Activated T-cell treated with anti-CD3 and anti-CD28 coated beads, Interleukin-2, amount 50 U/mL, for 4 hours (primary cell): ENCODE measurements around the gene CABLES1. TPM values are rescaled to one million over a fixed set of nuclear protein-coding genes. Genes with fewer than 3 reads are reported as not detected.

Experiments used
- ATAC-seq, 2 donors: fragments of 200-7000 bp; cut with Tn5 transposase; one replicate each; pipeline ENCODE4 v1.10.0; 2021
- DNase-seq: peaks from one replicate; pipeline ENCODE4 v3.0.0-alpha.2; 2020
- H3K27me3 Mint-ChIP-seq: one replicate; pipeline ENCODE4 v1.8.0; 2021; ENCODE audit warnings: low read depth, mixed read lengths
- H3K36me3 Mint-ChIP-seq: one replicate; pipeline ENCODE4 v1.8.0; 2022; ENCODE audit warnings: mixed read lengths; ENCODE audit not compliant: insufficient read depth
- H3K4me1 Mint-ChIP-seq: one replicate; pipeline ENCODE4 v1.8.0; 2021; ENCODE audit warnings: low read depth, mixed read lengths
- H3K4me3 Mint-ChIP-seq: one replicate; pipeline ENCODE4 v1.8.0; 2021; ENCODE audit warnings: mild to moderate bottlenecking, moderate library complexity, mixed read lengths
- H3K9me3 Mint-ChIP-seq: one replicate; pipeline ENCODE4 v1.8.0; 2021; ENCODE audit warnings: mixed read lengths
- total RNA-seq, 3 donors: library from RNA; stranded (reverse); gene quantifications; one replicate each; pipeline ENCODE4 v1.2.1, GENCODE V29; 2021

CABLES1 gene
- total RNA-seq, 3 donors from 2014 or later = 1.1 to 1.5 (median 1.4) TPM

- DNase-seq (no peak), ATAC-seq (no peak)
- H3K4me1 Mint-ChIP-seq = peaks cover 2% of the 10 kb centered on the region
- no peak overlapping the region for H3K4me3 Mint-ChIP-seq
- H3K36me3 Mint-ChIP-seq = no peaks in the 10 kb centered on the region
- H3K27me3 Mint-ChIP-seq = no peaks in the 10 kb centered on the region
- H3K9me3 Mint-ChIP-seq = no peaks in the 10 kb centered on the region
Observed at GRCh38 chr18:23196119-23197007, 61.1 kb downstream of the CABLES1 start.

DNA sequence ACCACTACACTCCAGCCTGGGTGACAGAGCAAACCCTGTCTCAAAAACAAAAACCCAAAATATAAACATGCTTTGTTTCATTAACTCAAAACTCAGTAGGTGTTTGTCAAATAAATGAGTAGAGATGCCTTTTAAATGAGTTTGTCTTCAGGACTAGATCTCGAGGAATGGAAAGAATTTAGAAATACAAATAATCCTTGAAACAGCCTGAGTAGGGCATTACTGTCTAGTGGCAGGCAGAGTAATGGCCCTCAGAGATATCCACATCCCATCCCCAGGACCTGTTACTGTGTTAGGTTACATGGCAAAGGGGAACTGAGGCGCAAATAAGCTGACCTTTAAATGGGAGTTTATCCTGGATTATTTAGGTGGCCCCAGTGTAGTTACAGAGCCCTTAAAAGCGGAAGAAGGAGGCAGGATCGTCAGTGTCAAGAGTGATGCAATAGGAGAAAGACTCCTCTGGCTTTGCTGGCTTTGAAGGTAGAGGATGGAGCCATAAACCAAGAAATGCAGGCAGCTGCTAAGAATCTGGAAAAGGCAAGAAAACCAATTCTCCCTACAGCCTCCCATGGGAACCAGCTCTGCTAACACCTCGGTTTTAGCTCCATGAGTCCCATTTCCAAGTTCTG is 63.0 kb downstream of the CABLES1 start:
- no peak for DNase-seq
- no peaks in the 10 kb centered on the region for H3K9me3 Mint-ChIP-seq
- H3K4me1 Mint-ChIP-seq = peaks cover 3% of the 10 kb centered on the region
- H3K4me3 Mint-ChIP-seq = no peak overlapping the region
- no peaks in the 10 kb centered on the region for H3K36me3 Mint-ChIP-seq
- ATAC-seq = no peak
- peaks cover 6% of the 10 kb centered on the region for H3K27me3 Mint-ChIP-seq

DNA sequence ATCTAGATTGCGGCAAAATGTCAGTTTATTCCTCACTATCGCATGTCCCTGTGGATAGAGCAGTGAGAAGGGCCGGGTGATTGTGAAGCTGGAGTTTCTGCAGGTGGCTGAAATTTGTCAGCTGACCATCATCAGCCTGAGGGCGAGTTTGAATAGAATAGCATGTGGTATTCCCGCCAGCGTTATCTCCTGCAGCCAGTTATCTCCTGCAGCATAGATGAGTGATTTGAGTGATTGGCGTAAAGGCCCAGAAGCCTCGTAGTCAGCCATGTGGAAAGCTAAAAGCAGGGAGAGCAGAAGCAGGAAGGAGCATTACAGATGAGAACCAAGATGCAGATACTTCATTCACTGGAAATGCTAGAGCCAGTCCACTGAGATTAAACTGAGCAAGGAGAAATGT is 65.5 kb downstream of the CABLES1 start:
- Mint-ChIP-seq H3K27me3 (peaks cover 8% of the 10 kb centered on the region), H3K4me3 (no peak overlapping the region), H3K9me3 (peaks cover 6% of the 10 kb centered on the region), H3K36me3 (no peaks in the 10 kb centered on the region), H3K4me1 (peaks cover 3% of the 10 kb centered on the region)
- DNase-seq (no peak), ATAC-seq (no peak)

DNA sequence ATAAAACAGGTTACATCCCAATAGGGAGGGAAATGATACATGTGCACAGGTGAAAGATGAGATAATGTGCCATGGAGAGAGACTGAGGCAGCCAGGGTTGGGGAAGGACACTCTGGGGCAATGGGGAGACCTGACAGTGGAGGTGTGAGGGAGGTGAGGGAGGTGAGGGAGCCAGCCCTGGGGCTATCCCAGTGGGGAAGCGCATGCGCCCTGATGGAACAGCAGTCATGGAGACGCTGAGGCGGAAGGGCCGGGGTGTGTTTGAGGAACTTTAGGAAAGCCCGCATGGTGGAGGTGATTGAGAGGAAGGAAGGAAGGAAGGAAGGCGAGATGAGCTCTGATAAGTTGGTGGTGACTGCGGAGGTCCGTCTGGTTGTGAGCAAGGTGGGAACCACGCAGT is 66.5 kb downstream of the CABLES1 start:
- DNase-seq = no peak
- Mint-ChIP-seq H3K9me3 (peaks cover 6% of the 10 kb centered on the region), H3K4me1 (peaks cover 3% of the 10 kb centered on the region), H3K27me3 (peaks cover 8% of the 10 kb centered on the region), H3K4me3 (no peak overlapping the region), H3K36me3 (no peaks in the 10 kb centered on the region)
- ATAC-seq = no peak

GRCh38 chr18:23203891-23204432 is 68.7 kb downstream of the CABLES1 start:
- Mint-ChIP-seq H3K9me3 (peaks cover 13% of the 10 kb centered on the region), H3K4me3 (no peak overlapping the region), H3K27me3 (peaks cover 14% of the 10 kb centered on the region), H3K4me1 (peaks cover 5% of the 10 kb centered on the region), H3K36me3 (no peaks in the 10 kb centered on the region)
- ATAC-seq = no peak
- no peak for DNase-seq

GRCh38 chr18:23204589-23205235 is 69.4 kb downstream of the CABLES1 start:
- Mint-ChIP-seq H3K27me3 (peaks cover 14% of the 10 kb centered on the region), H3K4me3 (no peak overlapping the region), H3K36me3 (no peaks in the 10 kb centered on the region), H3K9me3 (peaks cover 14% of the 10 kb centered on the region), H3K4me1 (peaks cover 6% of the 10 kb centered on the region)
- DNase-seq = no peak
- ATAC-seq = peak in 1 of 2 donors; percentile 18

GRCh38 chr18:23205980-23206379 is 70.7 kb downstream of the CABLES1 start:
- no peak for ATAC-seq
- DNase-seq = no peak
- no peak overlapping the region for H3K4me3 Mint-ChIP-seq
- H3K27me3 Mint-ChIP-seq = peaks cover 17% of the 10 kb centered on the region
- H3K9me3 Mint-ChIP-seq = peaks cover 14% of the 10 kb centered on the region
- H3K36me3 Mint-ChIP-seq = no peaks in the 10 kb centered on the region
- peaks cover 6% of the 10 kb centered on the region for H3K4me1 Mint-ChIP-seq

GRCh38 chr18:23207191-23207955 is 72.1 kb downstream of the CABLES1 start:
- DNase-seq = no peak
- no peak for ATAC-seq
- H3K36me3 Mint-ChIP-seq = no peaks in the 10 kb centered on the region
- H3K4me3 Mint-ChIP-seq = no peak overlapping the region
- H3K9me3 Mint-ChIP-seq = peaks cover 14% of the 10 kb centered on the region
- H3K4me1 Mint-ChIP-seq = peaks cover 6% of the 10 kb centered on the region
- H3K27me3 Mint-ChIP-seq = peaks cover 14% of the 10 kb centered on the region

DNA sequence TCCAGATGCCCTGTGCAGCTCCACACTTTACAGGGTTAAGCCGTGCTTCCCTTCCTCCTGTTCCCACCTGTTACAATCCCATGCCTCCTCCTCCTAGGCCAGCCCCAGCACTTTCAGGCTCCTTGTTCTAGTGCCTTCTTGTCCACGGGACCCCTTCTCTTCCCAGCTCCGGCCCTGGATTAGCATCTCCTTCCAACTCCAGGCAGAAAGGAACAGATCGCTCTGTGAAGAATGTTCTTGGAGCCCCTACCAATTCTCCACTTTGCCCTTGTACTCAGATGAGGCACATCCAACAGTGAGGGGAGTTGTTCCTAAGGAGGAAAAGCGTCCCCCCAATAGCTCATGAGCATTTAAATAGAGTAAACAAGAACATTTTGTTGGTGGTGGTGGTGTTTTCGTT is 72.7 kb downstream of the CABLES1 start:
- H3K36me3 Mint-ChIP-seq = no peaks in the 10 kb centered on the region
- peaks cover 14% of the 10 kb centered on the region for H3K9me3 Mint-ChIP-seq
- H3K4me3 Mint-ChIP-seq = no peak overlapping the region
- peaks cover 11% of the 10 kb centered on the region for H3K27me3 Mint-ChIP-seq
- H3K4me1 Mint-ChIP-seq = peaks cover 5% of the 10 kb centered on the region
- DNase-seq = no peak
- no peak for ATAC-seq

GRCh38 chr18:23208600-23208999 is 73.3 kb downstream of the CABLES1 start:
- peaks cover 14% of the 10 kb centered on the region for H3K9me3 Mint-ChIP-seq
- no peaks in the 10 kb centered on the region for H3K36me3 Mint-ChIP-seq
- DNase-seq (no peak), ATAC-seq (no peak)
- no peak overlapping the region for H3K4me3 Mint-ChIP-seq
- peaks cover 11% of the 10 kb centered on the region for H3K27me3 Mint-ChIP-seq
- H3K4me1 Mint-ChIP-seq = peaks cover 3% of the 10 kb centered on the region

DNA sequence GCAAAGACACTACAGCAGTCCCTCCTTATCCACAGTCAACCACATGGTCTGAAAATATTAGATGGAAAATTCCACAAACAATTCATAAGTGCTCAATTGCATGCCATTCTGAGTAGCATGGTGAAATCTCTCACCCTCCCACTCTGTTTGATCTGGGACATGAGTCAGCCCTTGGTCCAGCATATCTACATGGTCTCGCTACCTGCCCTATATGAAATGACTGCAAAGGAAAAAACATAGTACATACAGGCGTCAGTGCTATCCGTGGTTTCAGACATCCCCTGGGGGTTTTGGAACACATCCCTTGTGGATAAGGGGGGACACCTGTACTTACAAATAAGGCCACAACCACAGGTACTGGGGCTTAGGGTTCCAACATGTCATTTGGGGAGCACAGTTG is 73.7 kb downstream of the CABLES1 start:
- Mint-ChIP-seq H3K9me3 (peaks cover 14% of the 10 kb centered on the region), H3K36me3 (no peaks in the 10 kb centered on the region), H3K4me1 (peaks cover 3% of the 10 kb centered on the region), H3K27me3 (peaks cover 11% of the 10 kb centered on the region), H3K4me3 (no peak overlapping the region)
- no peak for DNase-seq
- peak; percentile 66 to 81 for ATAC-seq

DNA sequence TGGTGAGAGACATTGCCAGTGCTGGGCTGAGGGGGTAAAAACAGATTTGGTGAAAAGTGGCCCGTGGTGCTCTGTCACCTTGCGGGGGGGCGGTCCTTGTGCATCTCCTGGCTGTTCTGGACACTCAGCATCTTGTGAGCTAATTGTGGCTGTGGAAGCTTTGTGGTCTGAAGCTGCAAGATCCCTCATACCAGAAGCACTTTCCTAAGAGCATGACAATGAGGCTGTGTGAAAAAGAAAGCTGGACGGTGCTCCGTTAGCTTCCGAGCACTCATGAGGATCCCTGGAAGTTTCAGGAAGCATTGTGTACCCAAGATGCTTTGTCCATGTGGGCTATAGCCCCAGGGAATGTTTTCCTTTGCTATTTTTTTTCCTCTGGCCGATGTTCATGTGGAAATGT is 74.5 kb downstream of the CABLES1 start:
- H3K9me3 Mint-ChIP-seq = peaks cover 8% of the 10 kb centered on the region
- peaks cover 9% of the 10 kb centered on the region for H3K27me3 Mint-ChIP-seq
- H3K4me3 Mint-ChIP-seq = no peak overlapping the region
- ATAC-seq = no peak
- peaks cover 3% of the 10 kb centered on the region for H3K4me1 Mint-ChIP-seq
- no peak for DNase-seq
- H3K36me3 Mint-ChIP-seq = no peaks in the 10 kb centered on the region

DNA sequence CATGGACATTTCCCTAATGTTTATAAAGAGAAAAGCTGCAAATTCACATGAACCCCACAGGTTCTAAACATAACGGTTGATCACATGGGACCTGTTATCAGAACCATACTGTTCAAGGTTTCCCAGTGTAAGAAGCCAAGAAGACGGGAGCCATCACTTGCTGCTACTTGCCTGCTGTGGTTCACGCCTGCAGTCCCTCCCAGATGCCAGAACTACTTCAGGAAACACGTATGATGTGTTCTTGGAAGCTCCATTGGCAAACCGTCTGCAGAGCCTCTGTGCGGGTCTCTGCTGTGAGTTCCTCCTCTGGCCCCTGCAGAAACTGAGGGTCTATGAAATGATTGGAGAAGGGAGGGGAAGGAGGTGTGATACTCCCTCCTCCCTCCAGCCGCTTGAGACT is 75.2 kb downstream of the CABLES1 start:
- DNase-seq (no peak), ATAC-seq (no peak)
- H3K9me3 Mint-ChIP-seq = peaks cover 7% of the 10 kb centered on the region
- H3K36me3 Mint-ChIP-seq = no peaks in the 10 kb centered on the region
- peaks cover 3% of the 10 kb centered on the region for H3K4me1 Mint-ChIP-seq
- H3K4me3 Mint-ChIP-seq = no peak overlapping the region
- H3K27me3 Mint-ChIP-seq = peaks cover 9% of the 10 kb centered on the region

GRCh38 chr18:23211146-23211545 is 75.9 kb downstream of the CABLES1 start:
- Mint-ChIP-seq H3K36me3 (no peaks in the 10 kb centered on the region), H3K4me1 (peaks cover 3% of the 10 kb centered on the region), H3K27me3 (peaks cover 9% of the 10 kb centered on the region), H3K9me3 (peaks cover 7% of the 10 kb centered on the region), H3K4me3 (no peak overlapping the region)
- no peak for ATAC-seq
- DNase-seq = no peak
